HG03025 (cell line): Measurements from ENCODE around the gene AFDN.
"Not testable (repeated sequence)": the region's sequence is repeated elsewhere in the genome, so short reads cannot be mapped to it uniquely, and the experiment has no call there.

Experiments
- ATAC-seq: cut with Tn5 transposase; IDR thresholded peaks from one replicate; pipeline ENCODE4 v1.9.1; 2021; ENCODE audit warnings: mild to moderate bottlenecking, moderate library complexity; ENCODE audit not compliant: unreplicated experiment, low FRiP score

AFDN gene

GRCh38 chr6:167995731-167996151 lies 169.0 kb downstream of the AFDN start:
- no peak for ATAC-seq

DNA sequence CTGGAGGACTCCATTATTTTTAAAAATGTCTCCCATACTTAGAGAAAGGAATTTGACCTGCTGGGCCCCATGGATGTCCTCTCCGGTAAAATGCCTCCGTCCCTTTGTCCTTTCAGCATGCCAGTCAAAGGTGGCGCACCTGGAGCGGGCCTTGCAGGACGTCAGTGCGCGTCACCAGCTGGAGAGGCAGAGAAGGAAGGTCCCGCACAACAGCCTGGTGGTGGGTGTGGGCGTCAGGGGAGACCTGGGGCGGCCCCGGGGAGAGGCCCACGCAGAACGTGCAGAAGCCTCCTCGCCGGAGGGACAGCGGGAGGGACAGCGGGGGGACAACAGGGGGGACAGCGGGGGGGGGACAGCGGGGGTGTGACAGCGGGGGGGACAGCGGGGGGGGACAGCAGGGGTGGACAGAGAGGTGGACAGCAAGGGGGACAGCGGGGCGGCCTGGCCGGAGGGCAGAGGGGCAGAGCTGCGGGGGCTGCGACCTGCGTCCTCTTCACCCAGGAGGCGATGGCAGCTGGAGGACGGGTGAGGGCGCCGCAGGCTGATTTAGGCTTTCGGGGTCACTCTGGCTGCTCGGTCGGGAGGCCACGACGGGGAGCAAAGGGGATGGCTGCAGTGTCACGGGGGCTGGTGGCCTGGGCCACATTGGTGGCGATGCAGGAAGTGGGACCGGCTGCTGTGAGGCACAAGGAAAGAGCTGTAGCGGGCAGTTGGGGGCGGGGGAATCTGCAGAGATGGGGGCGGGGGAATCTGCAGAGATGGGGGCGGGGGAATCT lies 169.9 kb downstream of the AFDN start:
- ATAC-seq: no peak

GRCh38 chr6:167997642-167998041 lies 170.9 kb downstream of the AFDN start, which contains the start of gene KIF25:
TSS of gene KIF25 (plus strand) at chr6:167997671. CDS start at chr6:168029586, 31,915 bp downstream.
- ATAC-seq: no peak

DNA sequence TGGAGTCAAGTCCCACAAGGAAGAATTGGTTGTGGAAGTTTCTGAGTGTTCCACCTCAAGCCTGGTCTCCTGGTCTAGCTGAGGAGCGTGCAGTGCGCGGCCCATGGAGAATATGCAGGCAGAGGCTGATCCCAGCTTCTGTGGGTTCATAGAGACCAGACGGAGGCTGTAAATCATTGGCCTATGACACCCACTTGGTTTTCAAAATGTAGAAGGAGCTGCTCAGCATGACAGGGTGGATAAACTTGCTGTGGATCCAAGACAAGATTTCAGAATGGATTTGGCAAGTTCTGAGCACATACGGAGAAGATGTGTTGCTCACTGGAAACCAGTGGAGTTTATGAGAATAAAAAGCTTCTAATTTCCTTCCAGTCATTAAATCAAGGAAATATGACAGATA lies 171.5 kb downstream of the AFDN start:
- no peak for ATAC-seq

DNA sequence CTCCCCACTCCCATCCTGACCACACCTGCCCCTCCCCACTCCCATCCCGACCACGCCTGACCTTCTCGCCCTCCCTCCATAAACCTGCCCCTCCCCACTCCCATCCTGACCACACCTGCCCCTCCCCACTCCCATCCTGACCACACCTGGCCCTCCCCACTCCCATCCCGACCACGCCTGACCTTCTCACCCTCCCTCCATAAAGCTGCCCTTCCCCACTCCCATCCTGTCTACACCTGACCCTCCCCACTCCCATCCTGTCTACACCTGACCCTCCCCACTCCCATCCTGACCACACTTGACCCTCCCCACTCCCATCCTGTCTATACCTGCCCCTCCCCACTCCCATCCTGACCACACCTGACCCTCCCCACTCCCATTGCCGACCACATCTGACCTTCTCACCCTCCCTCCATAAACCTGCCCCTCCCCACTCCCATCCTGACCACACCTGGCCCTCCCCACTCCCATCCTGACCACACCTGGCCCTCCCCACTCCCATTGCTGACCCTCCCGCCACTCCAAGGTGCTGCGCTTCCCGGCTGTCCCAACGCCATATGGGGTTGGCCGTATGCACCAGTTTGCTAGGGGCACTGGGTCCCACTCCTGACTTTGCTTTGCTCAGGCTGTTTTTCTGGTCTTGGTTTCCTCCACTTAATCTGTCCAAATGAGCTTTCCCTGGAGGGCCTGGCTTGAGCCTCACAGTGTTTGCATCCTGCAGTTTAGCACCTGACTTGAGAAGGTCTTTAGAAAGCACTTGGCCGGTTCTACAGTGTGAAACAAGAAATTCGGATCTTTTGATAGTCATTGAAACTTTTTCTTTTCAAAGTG lies 173.7 kb downstream of the AFDN start:
- no peak for ATAC-seq

GRCh38 chr6:168001029-168001332 lies 174.3 kb downstream of the AFDN start:
- no peak for ATAC-seq

DNA sequence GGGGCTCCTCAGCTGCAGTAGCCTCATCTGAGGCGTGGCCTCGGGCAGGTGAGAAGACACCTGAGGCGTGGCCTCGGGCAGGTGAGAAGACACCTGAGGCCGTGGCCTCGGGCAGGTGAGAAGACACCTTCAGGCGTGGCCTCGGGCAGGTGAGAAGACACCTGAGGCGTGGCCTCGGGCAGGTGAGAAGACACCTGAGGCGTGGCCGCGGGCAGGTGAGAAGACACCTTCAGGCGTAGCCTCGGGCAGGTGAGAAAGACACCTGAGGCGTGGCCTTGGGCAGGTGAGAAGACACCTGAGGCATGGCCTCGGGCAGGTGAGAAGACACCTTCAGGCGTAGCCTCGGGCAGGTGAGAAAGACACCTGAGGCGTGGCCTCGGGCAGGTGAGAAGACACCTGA lies 174.8 kb downstream of the AFDN start:
- not testable (repeated sequence) for ATAC-seq

- ATAC-seq: no peak
Measured at GRCh38 chr6:168002804-168003203, 176.1 kb downstream of the AFDN start.

- ATAC-seq: no peak
Measured at GRCh38 chr6:168004023-168004422, 177.3 kb downstream of the AFDN start.

GRCh38 chr6:168004945-168005344 lies 178.2 kb downstream of the AFDN start:
- no peak for ATAC-seq

GRCh38 chr6:168005796-168006195 lies 179.1 kb downstream of the AFDN start:
- no peak for ATAC-seq

- ATAC-seq: no peak
Measured at GRCh38 chr6:168007592-168008338, 181.1 kb downstream of the AFDN start.

DNA sequence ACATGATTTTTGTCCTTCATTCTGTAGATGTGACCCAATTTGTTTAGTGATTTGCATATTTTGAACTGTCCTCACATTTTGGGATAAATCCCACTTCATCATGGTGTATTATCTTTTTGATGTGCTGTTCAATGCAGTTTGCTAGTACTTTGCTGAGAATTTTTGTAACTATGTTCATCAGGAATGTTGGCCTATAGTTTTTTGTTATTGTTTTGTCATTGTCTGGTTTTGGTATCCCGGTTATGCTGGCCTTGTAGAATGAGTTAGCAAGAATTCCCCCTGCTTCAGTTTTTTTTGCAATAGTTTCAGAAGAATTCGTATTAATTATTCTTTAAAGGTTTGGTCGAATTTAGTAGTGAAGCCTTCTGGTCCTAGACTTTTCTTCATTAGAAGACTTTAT lies 182.6 kb downstream of the AFDN start:
- ATAC-seq: no peak

DNA sequence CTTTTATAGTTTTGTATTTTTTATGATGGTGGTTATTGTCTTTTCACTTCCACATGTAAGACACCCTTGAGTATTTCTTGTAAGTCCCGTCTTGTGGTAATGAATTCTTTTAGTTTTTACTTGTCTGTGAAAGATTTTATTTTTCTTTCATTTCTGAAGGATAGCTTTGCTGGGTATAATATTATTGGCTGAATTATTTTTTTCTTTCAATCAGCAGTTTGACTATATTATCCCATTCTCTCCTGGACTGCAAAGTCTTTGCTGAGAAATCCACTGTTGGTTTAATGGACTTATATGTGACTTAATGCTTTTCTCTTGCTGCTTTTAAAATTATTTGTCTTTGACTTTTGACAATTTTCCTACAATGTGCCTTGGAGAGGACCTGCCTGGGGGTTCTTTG lies 184.6 kb downstream of the AFDN start:
- ATAC-seq: no peak

GRCh38 chr6:168012431-168013249 lies 185.9 kb downstream of the AFDN start:
- no peak for ATAC-seq

DNA sequence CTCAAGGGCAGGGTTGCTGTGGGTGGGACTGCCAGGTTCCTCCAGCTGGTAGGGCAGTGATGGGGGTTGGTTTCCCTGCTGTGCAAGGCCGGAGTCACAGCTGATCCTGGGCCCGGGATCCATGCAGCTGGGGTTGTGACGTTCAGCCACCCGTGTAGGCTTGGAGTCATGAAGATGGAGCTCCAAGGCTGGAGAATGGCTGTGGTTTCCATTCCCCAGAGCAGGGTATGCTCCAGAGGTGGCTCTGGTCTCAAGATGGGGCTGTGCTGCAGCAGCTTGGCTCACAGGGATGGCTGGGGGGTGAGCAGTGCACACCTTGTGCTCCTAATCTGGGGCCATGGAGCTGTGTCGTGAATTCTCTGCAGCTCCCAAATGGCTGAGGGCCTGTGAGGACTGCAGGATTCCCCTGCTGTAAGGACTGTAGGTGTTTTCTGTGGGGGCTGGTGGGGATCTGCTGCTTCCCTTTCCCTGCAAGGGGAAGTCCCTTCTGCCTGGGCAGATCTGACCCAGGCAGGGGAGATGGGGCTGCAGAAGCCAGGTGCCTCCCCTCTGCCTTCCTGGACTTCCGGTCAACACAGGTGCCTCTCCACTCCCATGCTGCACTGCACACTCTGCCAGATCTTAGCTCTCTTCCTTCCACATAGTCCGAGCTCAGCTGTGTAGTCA lies 186.7 kb downstream of the AFDN start:
- ATAC-seq: no peak

DNA sequence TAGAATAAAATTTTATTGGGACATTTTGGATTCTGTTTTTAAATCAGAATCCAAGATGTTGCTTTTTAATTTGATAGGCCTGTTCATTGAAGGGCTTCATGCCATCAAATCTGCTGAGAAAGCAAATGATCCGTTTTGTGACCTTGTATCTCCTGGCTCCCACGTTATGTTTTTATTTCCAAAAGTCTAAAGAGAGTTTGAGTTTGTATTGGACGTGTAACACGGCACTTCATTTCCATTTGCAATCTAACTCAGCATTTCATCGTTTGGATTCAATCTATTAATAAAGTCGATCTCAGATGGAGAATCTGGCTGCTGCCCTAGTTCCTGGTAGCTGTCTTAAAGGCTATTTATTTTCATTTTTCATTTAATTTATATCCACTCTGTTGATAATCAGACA lies 187.7 kb downstream of the AFDN start:
- ATAC-seq: no peak

- ATAC-seq: no peak
Measured at GRCh38 chr6:168015009-168015408, 188.3 kb downstream of the AFDN start.

GRCh38 chr6:168015482-168016175 lies 188.9 kb downstream of the AFDN start:
- no peak for ATAC-seq
